ENCODE results near the gene SCAMP4. TPM values are rescaled to one million over a fixed set of nuclear protein-coding genes. Genes with fewer than 3 reads are reported as not detected.
A peak's percentile ranks its signal among the peaks of the same experiment; 100 is the strongest.

SCAMP4 gene
- total and polyA plus RNA-seq, 9 of the 15 experiments (the other 6 are each of a cell fraction or from before 2014, with no cell fraction given) = 0.81 to 45.9 (median 12.8) TPM

DNA sequence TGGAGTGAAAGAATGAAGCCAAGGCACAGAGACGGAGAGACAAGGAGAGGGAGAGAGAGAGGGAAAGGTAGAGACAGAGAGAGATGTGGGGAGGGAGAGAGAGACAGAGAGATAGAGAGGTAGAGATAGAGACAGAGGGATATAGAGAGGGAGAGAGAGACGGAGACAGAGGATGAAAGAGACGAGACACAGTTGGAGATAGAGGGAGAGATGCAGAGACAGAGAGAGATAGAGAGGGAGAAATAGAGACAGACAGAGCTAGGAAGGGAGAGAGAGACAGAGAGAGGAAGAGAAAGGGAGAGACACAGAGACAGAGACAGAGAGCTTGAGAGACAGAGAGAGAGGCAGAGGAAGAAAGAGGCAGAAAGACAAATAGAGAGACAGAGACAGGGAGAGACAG, 31.2 kb downstream of the SCAMP4 start (continued):
- no peak for TF ChIP-seq JUN (IDR thresholded peaks at IDR 0.05; ENCODE audit: borderline replicate concordance, low read depth, low read length)
- 0 out of 2 replicates have a peak, but pooled peaks have one; percentile 40 for TF ChIP-seq JUN (CRISPR knock-in tag; IDR thresholded peaks at IDR 0.05; ENCODE audit: borderline replicate concordance)
- TF ChIP-seq, protein P1, sequence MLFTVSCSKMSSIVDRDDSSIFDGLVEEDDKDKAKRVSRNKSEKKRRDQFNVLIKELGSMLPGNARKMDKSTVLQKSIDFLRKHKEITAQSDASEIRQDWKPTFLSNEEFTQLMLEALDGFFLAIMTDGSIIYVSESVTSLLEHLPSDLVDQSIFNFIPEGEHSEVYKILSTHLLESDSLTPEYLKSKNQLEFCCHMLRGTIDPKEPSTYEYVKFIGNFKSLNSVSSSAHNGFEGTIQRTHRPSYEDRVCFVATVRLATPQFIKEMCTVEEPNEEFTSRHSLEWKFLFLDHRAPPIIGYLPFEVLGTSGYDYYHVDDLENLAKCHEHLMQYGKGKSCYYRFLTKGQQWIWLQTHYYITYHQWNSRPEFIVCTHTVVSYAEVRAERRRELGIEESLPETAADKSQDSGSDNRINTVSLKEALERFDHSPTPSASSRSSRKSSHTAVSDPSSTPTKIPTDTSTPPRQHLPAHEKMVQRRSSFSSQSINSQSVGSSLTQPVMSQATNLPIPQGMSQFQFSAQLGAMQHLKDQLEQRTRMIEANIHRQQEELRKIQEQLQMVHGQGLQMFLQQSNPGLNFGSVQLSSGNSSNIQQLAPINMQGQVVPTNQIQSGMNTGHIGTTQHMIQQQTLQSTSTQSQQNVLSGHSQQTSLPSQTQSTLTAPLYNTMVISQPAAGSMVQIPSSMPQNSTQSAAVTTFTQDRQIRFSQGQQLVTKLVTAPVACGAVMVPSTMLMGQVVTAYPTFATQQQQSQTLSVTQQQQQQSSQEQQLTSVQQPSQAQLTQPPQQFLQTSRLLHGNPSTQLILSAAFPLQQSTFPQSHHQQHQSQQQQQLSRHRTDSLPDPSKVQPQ (CRISPR knock-in tag; IDR thresholded peaks at IDR 0.05; ENCODE audit: borderline replicate concordance) = no peak
- 0 out of 2 replicates have a peak, but pooled peaks have one; percentile 26 for TF ChIP-seq ZBTB5 (IDR thresholded peaks at IDR 0.05)
- TF ChIP-seq PRMT5 (CRISPR knock-in tag; IDR thresholded peaks at IDR 0.05) = no peak
- TF ChIP-seq THRB (CRISPR knock-in tag; conservative IDR thresholded peaks at IDR 0.05) = no peak
- TF ChIP-seq, protein P2, sequence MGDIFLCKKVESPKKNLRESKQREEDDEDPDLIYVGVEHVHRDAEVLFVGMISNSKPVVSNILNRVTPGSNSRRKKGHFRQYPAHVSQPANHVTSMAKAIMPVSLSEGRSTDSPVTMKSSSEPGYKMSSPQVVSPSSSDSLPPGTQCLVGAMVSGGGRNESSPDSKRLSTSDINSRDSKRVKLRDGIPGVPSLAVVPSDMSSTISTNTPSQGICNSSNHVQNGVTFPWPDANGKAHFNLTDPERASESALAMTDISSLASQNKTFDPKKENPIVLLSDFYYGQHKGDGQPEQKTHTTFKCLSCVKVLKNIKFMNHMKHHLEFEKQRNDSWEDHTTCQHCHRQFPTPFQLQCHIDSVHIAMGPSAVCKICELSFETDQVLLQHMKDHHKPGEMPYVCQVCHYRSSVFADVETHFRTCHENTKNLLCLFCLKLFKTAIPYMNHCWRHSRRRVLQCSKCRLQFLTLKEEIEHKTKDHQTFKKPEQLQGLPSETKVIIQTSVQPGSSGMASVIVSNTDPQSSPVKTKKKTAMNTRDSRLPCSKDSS (IDR thresholded peaks at IDR 0.05; ENCODE audit: low read depth, partially characterized antibody) = peak; percentile 37
- 0 out of 2 replicates have a peak, but pooled peaks have one; percentile 49 for TF ChIP-seq BCOR (IDR thresholded peaks at IDR 0.05)

Measured in K562 (cell line).